ENCODE results near the gene KIF17. TPM values are rescaled to one million over a fixed set of nuclear protein-coding genes. Genes with fewer than 3 reads are reported as not detected.

The KIF17 gene
- total RNA-seq, 1 donor from 2014 or later = 2.5 TPM

DNA sequence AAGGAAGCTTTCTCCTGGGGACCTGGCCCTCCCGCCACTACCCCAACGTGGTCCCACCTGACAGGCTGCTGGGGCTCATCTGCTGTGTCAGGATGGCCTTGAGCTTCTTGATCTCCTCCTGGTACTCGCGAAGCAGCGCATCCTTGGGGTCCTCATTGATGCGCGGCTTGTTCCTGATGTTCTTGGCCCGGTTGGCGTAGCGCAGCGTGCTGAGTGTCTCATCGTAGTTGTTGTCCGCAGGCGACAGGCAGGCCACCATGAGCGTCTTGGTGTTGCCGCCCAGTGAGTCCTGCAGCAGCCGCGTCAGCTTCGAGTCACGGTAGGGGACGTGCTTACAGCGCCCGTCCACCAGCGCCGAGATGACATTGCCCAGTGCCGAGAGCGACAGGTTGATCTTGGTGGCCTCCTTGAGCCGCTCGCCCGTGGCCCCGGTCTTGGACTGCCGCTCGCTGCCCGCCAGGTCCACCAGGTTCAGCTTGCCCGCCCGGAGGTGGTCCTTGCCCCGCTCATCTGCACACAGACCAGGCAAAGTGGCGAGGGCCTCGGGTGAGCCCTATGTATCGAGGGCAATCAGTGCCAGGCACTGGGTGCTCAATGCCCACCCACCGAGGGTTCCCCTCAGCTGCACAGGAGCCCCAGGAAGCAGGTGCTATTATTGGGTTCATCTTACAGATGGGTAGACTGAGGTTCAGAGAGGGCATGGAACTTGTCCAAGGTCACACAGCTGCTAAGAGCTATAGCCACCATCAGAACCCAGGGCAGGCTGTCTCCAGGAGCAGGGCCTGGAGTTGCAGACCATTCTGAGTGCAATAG lies 13.2 kb downstream of the KIF17 start:
- no peaks in the 10 kb centered on the region for H3K9me3 ChIP-seq
- no peak for DNase-seq (ENCODE audit: extremely low spot score in 2 of 2)
- no peaks in the 10 kb centered on the region for H3K4me1 ChIP-seq
- no peaks in the 10 kb centered on the region for H3K36me3 ChIP-seq
- H3K27ac ChIP-seq = no peak overlapping the region
- intact Hi-C loops (cut with DNase I) = no loop called here
- H3K4me3 ChIP-seq = no peak overlapping the region
- TF ChIP-seq POLR2A (IDR thresholded peaks at IDR 0.05) (no peak), POLR2AphosphoS5 (IDR thresholded peaks at IDR 0.05; ENCODE audit: insufficient read depth in 1 of 2, low read depth in 1 of 2) (no peak), CTCF (IDR thresholded peaks at IDR 0.05) (no peak)
- no peaks in the 10 kb centered on the region for H3K27me3 ChIP-seq

- intact Hi-C loops (cut with DNase I) = no loop called here
- TF ChIP-seq POLR2AphosphoS5 (IDR thresholded peaks at IDR 0.05; ENCODE audit: insufficient read depth in 1 of 2, low read depth in 1 of 2) (no peak), CTCF (IDR thresholded peaks at IDR 0.05) (no peak), POLR2A (IDR thresholded peaks at IDR 0.05) (no peak)
- DNase-seq (ENCODE audit: extremely low spot score in 2 of 2) = no peak
Observed at GRCh38 chr1:20703124-20703756, 14.6 kb downstream of the KIF17 start.

GRCh38 chr1:20702416-20702815 lies 15.4 kb downstream of the KIF17 start:
- Histone ChIP-seq H3K27me3 (no peaks in the 10 kb centered on the region), H3K4me1 (peaks cover 16% of the 10 kb centered on the region), H3K9me3 (no peaks in the 10 kb centered on the region), H3K27ac (no peak overlapping the region), H3K4me3 (no peak overlapping the region), H3K36me3 (no peaks in the 10 kb centered on the region)
- DNase-seq (ENCODE audit: extremely low spot score in 2 of 2) = no peak
- intact Hi-C loops (cut with DNase I) = no loop called here
- TF ChIP-seq CTCF (IDR thresholded peaks at IDR 0.05) (no peak), POLR2AphosphoS5 (IDR thresholded peaks at IDR 0.05; ENCODE audit: insufficient read depth in 1 of 2, low read depth in 1 of 2) (no peak), POLR2A (IDR thresholded peaks at IDR 0.05) (no peak)

More at GRCh38 chr1:20703124-20703756, 14.6 kb downstream of the KIF17 start:
- Histone ChIP-seq H3K36me3 (no peaks in the 10 kb centered on the region), H3K9me3 (no peaks in the 10 kb centered on the region), H3K27ac (no peak overlapping the region), H3K4me1 (peaks cover 8% of the 10 kb centered on the region), H3K27me3 (no peaks in the 10 kb centered on the region), H3K4me3 (no peak overlapping the region)

DNA sequence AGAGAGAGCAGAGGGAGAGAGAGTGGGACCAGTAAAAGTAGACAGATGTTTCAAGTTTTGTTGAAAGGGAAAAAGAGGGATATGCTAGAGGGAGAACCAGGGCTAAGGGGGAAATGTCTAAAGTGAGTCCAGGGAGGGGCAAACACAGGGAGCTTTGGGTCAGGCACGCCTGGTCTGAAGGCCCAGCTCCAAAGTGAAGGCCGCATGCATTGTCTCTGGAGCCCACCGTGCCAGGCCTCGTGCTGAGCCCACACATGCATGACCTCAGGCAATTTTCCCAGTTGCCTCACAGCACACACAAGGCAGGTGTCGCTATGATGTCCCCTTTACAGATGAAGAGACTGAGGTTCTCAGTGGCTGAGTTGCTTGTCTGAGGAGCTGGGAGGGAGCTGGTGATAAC lies 16.0 kb downstream of the KIF17 start:
- TF ChIP-seq CTCF (IDR thresholded peaks at IDR 0.05) = no peak
- TF ChIP-seq POLR2AphosphoS5 (IDR thresholded peaks at IDR 0.05; ENCODE audit: insufficient read depth in 1 of 2, low read depth in 1 of 2) = no peak
- no peak overlapping the region for H3K4me3 ChIP-seq
- H3K4me1 ChIP-seq = peaks cover 22% of the 10 kb centered on the region
- DNase-seq (ENCODE audit: extremely low spot score in 2 of 2) = no peak
- H3K27ac ChIP-seq = no peak overlapping the region
- no peaks in the 10 kb centered on the region for H3K9me3 ChIP-seq
- no peaks in the 10 kb centered on the region for H3K27me3 ChIP-seq
- intact Hi-C loops (cut with DNase I) = no loop called here
- no peaks in the 10 kb centered on the region for H3K36me3 ChIP-seq

- H3K36me3 ChIP-seq = no peaks in the 10 kb centered on the region
- H3K27ac ChIP-seq = no peak overlapping the region
- H3K27me3 ChIP-seq = no peaks in the 10 kb centered on the region
- no peaks in the 10 kb centered on the region for H3K9me3 ChIP-seq
- intact Hi-C loops (cut with DNase I) = no loop called here
- no peak overlapping the region for H3K4me3 ChIP-seq
- no peak for DNase-seq (ENCODE audit: extremely low spot score in 2 of 2)
- TF ChIP-seq POLR2AphosphoS5 (IDR thresholded peaks at IDR 0.05; ENCODE audit: insufficient read depth in 1 of 2, low read depth in 1 of 2) (no peak), CTCF (IDR thresholded peaks at IDR 0.05) (no peak), POLR2A (IDR thresholded peaks at IDR 0.05) (no peak)
- peaks cover 23% of the 10 kb centered on the region for H3K4me1 ChIP-seq
Observed at GRCh38 chr1:20701446-20701845, 16.4 kb downstream of the KIF17 start.
